Vagina (tissue), 2 donors: ENCODE data around the gene PCK1.

Source experiments
- POLR2A ChIP-seq, 2 donors: fragments of 450-650 bp; IDR thresholded peaks; one replicate each; pipeline ENCODE4 v1.6.1; 2017; ENCODE audit warnings: antibody characterized with exemption in 2 of 2, mild to moderate bottlenecking in 2 of 2, moderate library complexity in 2 of 2
- TF ChIP-seq, protein P1 (sequence below), 3 experiments: fragments of 450-650 bp in 2 of 3; fragments of 200-600 bp in 1 of 3; sonication (generic) in 1 of 3; IDR thresholded peaks; one replicate each; pipeline ENCODE4 v1.5.1; 2017 to 2019; ENCODE audit warnings: antibody characterized with exemption in 3 of 3, mild to moderate bottlenecking in 2 of 3, moderate library complexity in 2 of 3

DNA sequence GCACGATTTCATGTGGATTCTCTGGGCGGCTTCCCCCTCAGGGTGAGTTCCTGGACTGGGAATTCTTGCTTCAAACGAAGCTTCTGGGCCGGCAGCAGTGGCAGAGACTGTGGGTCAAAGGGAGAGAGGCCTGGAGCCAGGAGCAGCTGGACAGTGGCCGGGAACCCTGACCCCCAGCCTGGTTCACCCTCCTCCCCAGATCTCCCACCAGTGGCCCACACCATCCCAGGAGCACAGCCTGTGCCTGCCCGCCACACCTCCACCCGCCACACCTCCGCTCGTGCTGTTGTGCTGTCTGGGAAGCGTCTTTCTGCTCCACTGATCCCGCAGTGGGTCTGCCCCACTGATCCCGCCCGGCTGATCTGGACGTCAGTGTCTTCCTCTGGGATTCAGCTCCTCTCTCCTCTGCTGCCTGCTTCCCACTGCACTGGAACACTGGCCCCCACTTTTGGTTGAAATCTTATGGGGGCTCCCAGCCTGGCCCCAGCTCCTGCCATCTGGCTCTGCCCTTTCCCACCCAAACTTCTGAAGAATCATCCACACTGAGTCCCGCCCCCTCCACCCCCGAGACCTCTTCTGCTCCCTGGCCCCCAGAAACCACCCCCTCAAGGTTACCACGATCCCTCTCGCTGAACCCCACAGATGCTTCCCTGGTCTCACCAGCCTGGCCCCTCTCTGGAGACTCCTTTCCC, 49.5 kb downstream of the PCK1 start:
- TF ChIP-seq, protein P1, sequence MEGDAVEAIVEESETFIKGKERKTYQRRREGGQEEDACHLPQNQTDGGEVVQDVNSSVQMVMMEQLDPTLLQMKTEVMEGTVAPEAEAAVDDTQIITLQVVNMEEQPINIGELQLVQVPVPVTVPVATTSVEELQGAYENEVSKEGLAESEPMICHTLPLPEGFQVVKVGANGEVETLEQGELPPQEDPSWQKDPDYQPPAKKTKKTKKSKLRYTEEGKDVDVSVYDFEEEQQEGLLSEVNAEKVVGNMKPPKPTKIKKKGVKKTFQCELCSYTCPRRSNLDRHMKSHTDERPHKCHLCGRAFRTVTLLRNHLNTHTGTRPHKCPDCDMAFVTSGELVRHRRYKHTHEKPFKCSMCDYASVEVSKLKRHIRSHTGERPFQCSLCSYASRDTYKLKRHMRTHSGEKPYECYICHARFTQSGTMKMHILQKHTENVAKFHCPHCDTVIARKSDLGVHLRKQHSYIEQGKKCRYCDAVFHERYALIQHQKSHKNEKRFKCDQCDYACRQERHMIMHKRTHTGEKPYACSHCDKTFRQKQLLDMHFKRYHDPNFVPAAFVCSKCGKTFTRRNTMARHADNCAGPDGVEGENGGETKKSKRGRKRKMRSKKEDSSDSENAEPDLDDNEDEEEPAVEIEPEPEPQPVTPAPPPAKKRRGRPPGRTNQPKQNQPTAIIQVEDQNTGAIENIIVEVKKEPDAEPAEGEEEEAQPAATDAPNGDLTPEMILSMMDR (IDR thresholded peaks at IDR 0.05) = no peak
- no peak for TF ChIP-seq POLR2A (IDR thresholded peaks at IDR 0.05)
